Upper lobe of left lung (tissue), 4 donors: ENCODE results near the gene CLIC6.

Source experiments
- CTCF ChIP-seq, 6 experiments: fragments of 450-650 bp in 4 of 6; fragments of 200-600 bp in 2 of 6; sonication (generic) in 2 of 6; IDR thresholded peaks; one replicate each; pipeline ENCODE4 v1.5.1; 2016 to 2019; ENCODE audit warnings: antibody characterized with exemption in 6 of 6
- POLR2A ChIP-seq, 4 donors: fragments of 450-650 bp; IDR thresholded peaks; one replicate each; pipeline ENCODE4 v1.5.1; 2016 to 2017; ENCODE audit warnings: antibody characterized with exemption in 4 of 4, mild to moderate bottlenecking in 2 of 4
- POLR2AphosphoS5 ChIP-seq, 2 donors: sonication (generic); formaldehyde crosslinking; IDR thresholded peaks; one replicate each; pipeline ENCODE4 v1.5.1; 2017; ENCODE audit warnings: antibody characterized with exemption in 2 of 2

- TF ChIP-seq CTCF (IDR thresholded peaks at IDR 0.05) (no peak), POLR2A (IDR thresholded peaks at IDR 0.05) (no peak), POLR2AphosphoS5 (IDR thresholded peaks at IDR 0.05) (no peak)
These were observed 6.9 kb upstream of the CLIC6 start for GRCh38 chr21:34661848-34662247.
